Neural cell (in vitro differentiated cells): ENCODE measurements around the gene RALGAPB. TPM values are rescaled to one million over a fixed set of nuclear protein-coding genes. Genes with fewer than 3 reads are reported as not detected.

Source experiments
- H2AFZ ChIP-seq: fragments of 200-600, 300-800 bp; sonication (generic), shearing (Covaris generic); 2 replicates; pipeline ENCODE4 v1.6.0; 2014; ENCODE audit warnings: low read depth, mild to moderate bottlenecking, antibody characterized with exemption, low read length, moderate library complexity
- H3F3A ChIP-seq: fragments of 200-600 bp; shearing (Covaris generic); 2 replicates; pipeline ENCODE4 v1.6.1; 2016; ENCODE audit warnings: mild to moderate bottlenecking, moderate library complexity, mixed read lengths, antibody characterized with exemption, low read length; ENCODE audit not compliant: insufficient read depth, poor library complexity, severe bottlenecking
- H3K27ac ChIP-seq: fragments of 200-600, 300-800 bp; sonication (generic), shearing (Covaris generic); 2 replicates; pipeline ENCODE4 v1.5.1; 2014; ENCODE audit warnings: mild to moderate bottlenecking, low read length, moderate library complexity
- H3K27me3 ChIP-seq: fragments of 300-800, 200-600 bp; sonication (generic), shearing (Covaris generic); 2 replicates; pipeline ENCODE4 v1.6.0; 2014; ENCODE audit warnings: mild to moderate bottlenecking, low read depth, low read length, moderate library complexity; ENCODE audit not compliant: insufficient read depth
- H3K36me3 ChIP-seq: fragments of 300-800, 200-600 bp; sonication (generic), shearing (Covaris generic); 2 replicates; pipeline ENCODE4 v1.5.1; 2014; ENCODE audit warnings: mild to moderate bottlenecking, antibody characterized with exemption, low read length, moderate library complexity; ENCODE audit not compliant: insufficient read depth
- H3K4me2 ChIP-seq: fragments of 300-800, 200-600 bp; sonication (generic), shearing (Covaris generic); 2 replicates; pipeline ENCODE4 v1.6.0; 2014; ENCODE audit warnings: mild to moderate bottlenecking, low read length
- H3K4me3 ChIP-seq: fragments of 300-800, 200-600 bp; sonication (generic), shearing (Covaris generic); 2 replicates; pipeline ENCODE4 v1.5.1; 2014; ENCODE audit warnings: mild to moderate bottlenecking, low read length, moderate library complexity
- H3K79me2 ChIP-seq: fragments of 200-600 bp; shearing (Covaris generic); replicated peaks from 2 replicates; pipeline ENCODE4 v1.6.0; 2014; ENCODE audit warnings: mild to moderate bottlenecking, low read length, moderate library complexity; ENCODE audit not compliant: insufficient read depth
- H3K9ac ChIP-seq: fragments of 300-800, 200-600 bp; sonication (generic), shearing (Covaris generic); 2 replicates; pipeline ENCODE4 v1.6.1; 2016; ENCODE audit warnings: mild to moderate bottlenecking, low read length, mixed read lengths
- H3K9me2 ChIP-seq: fragments of 200-600 bp; shearing (Covaris generic); 2 replicates; pipeline ENCODE4 v1.6.1; 2016; ENCODE audit warnings: mild to moderate bottlenecking, low read length, mixed read lengths; ENCODE audit not compliant: insufficient read depth
- H3K9me3 ChIP-seq: fragments of 200-600, 300-800 bp; sonication (generic), shearing (Covaris generic); 2 replicates; pipeline ENCODE4 v1.6.1; 2016; ENCODE audit warnings: mild to moderate bottlenecking, mixed run types, low read length, moderate library complexity, mixed read lengths
- H4K20me1 ChIP-seq: fragments of 200-600 bp; shearing (Covaris generic); 2 replicates; pipeline ENCODE4 v1.6.1; 2016; ENCODE audit warnings: mild to moderate bottlenecking, mixed run types; ENCODE audit not compliant: insufficient read depth
- EP300 ChIP-seq: fragments of 450-650 bp; conservative IDR thresholded peaks from 2 replicates; pipeline ENCODE4 v1.6.1; 2014; ENCODE audit warnings: antibody characterized with exemption, mild to moderate bottlenecking, moderate library complexity; ENCODE audit not compliant: poor library complexity, severe bottlenecking
- EZH2 ChIP-seq: fragments of 200-600, 300-800 bp; shearing (Covaris generic), sonication (generic); IDR thresholded peaks from 2 replicates; pipeline ENCODE4 v1.6.1; 2014; ENCODE audit warnings: antibody characterized with exemption, low read length, borderline replicate concordance, mild to moderate bottlenecking; ENCODE audit not compliant: insufficient read depth, poor library complexity, severe bottlenecking
- MXI1 ChIP-seq: fragments of 450-650 bp; conservative IDR thresholded peaks from 2 replicates; pipeline ENCODE4 v1.6.1; 2014; ENCODE audit warnings: antibody characterized with exemption, mild to moderate bottlenecking; ENCODE audit not compliant: poor library complexity, severe bottlenecking
- POLR2AphosphoS5 ChIP-seq: IDR thresholded peaks from 2 replicates; pipeline ENCODE4 v1.6.1; 2012
- RAD21 ChIP-seq: fragments of 450-650 bp; conservative IDR thresholded peaks from 2 replicates; pipeline ENCODE4 v1.6.1; 2014; ENCODE audit warnings: antibody characterized with exemption, mild to moderate bottlenecking, moderate library complexity
- SMC3 ChIP-seq: fragments of 450-650 bp; conservative IDR thresholded peaks from 2 replicates; pipeline ENCODE4 v1.6.1; 2014; ENCODE audit warnings: antibody characterized with exemption, mild to moderate bottlenecking, moderate library complexity; ENCODE audit not compliant: poor library complexity
- TAF1 ChIP-seq: IDR thresholded peaks from 2 replicates; pipeline ENCODE4 v1.6.1; 2012; ENCODE audit warnings: low read depth
- polyA plus RNA-seq: library from polyadenylated mRNA; depleted of rRNA; stranded (reverse); fragments of >200 nt; gene quantifications from 2 replicates; pipeline ENCODE4 v1.2.3, GENCODE V29; 2014
- TF ChIP-seq, protein P1 (sequence below): IDR thresholded peaks from 2 replicates; pipeline ENCODE4 v1.6.1; 2012; ENCODE audit warnings: borderline replicate concordance
- TF ChIP-seq, protein P2 (sequence below): fragments of 450-650 bp; IDR thresholded peaks from 2 replicates; pipeline ENCODE4 v1.5.1; 2014; ENCODE audit warnings: antibody characterized with exemption, mild to moderate bottlenecking, moderate library complexity; ENCODE audit not compliant: poor library complexity, severe bottlenecking

RALGAPB gene
- polyA plus RNA-seq, 1 donor from 2014 or later = 30.0 TPM

DNA sequence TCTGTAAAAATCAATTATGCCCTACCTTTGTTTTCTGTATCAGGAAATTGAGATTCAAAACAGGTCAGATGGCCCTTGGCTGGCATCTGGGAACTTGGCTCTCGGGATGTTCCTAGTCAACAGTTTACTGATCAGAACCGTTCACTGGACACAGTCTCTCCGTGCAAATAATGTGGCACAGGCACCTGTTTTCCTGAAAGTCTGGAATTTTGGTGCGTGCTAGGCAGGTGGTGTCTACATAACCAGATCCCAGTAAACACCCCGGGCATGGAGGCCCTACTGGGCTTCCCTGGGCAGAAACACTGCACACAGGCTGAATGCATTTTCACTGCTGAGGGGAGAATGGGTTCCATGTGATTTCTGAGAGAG is 45.0 kb upstream of the RALGAPB start:
- Histone ChIP-seq H3K9ac (no peak overlapping the region), H3K9me2 (no peaks in the 10 kb centered on the region), H2AFZ (no peak overlapping the region), H3K4me2 (no peak overlapping the region), H3F3A (no peaks in the 10 kb centered on the region), H3K27me3 (no peaks in the 10 kb centered on the region), H3K79me2 (peaks cover 5% of the 10 kb centered on the region), H3K4me3 (no peak overlapping the region), H4K20me1 (no peaks in the 10 kb centered on the region), H3K9me3 (peaks cover 5% of the 10 kb centered on the region), H3K36me3 (peaks cover 11% of the 10 kb centered on the region), H3K27ac (no peak overlapping the region)
- TF ChIP-seq POLR2AphosphoS5 (no peak), RAD21 (no peak), SMC3 (no peak), EZH2 (no peak), TAF1 (no peak), EP300 (no peak), MXI1 (no peak)
- TF ChIP-seq, protein P1, sequence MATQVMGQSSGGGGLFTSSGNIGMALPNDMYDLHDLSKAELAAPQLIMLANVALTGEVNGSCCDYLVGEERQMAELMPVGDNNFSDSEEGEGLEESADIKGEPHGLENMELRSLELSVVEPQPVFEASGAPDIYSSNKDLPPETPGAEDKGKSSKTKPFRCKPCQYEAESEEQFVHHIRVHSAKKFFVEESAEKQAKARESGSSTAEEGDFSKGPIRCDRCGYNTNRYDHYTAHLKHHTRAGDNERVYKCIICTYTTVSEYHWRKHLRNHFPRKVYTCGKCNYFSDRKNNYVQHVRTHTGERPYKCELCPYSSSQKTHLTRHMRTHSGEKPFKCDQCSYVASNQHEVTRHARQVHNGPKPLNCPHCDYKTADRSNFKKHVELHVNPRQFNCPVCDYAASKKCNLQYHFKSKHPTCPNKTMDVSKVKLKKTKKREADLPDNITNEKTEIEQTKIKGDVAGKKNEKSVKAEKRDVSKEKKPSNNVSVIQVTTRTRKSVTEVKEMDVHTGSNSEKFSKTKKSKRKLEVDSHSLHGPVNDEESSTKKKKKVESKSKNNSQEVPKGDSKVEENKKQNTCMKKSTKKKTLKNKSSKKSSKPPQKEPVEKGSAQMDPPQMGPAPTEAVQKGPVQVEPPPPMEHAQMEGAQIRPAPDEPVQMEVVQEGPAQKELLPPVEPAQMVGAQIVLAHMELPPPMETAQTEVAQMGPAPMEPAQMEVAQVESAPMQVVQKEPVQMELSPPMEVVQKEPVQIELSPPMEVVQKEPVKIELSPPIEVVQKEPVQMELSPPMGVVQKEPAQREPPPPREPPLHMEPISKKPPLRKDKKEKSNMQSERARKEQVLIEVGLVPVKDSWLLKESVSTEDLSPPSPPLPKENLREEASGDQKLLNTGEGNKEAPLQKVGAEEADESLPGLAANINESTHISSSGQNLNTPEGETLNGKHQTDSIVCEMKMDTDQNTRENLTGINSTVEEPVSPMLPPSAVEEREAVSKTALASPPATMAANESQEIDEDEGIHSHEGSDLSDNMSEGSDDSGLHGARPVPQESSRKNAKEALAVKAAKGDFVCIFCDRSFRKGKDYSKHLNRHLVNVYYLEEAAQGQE = no peak
- TF ChIP-seq, protein P2, sequence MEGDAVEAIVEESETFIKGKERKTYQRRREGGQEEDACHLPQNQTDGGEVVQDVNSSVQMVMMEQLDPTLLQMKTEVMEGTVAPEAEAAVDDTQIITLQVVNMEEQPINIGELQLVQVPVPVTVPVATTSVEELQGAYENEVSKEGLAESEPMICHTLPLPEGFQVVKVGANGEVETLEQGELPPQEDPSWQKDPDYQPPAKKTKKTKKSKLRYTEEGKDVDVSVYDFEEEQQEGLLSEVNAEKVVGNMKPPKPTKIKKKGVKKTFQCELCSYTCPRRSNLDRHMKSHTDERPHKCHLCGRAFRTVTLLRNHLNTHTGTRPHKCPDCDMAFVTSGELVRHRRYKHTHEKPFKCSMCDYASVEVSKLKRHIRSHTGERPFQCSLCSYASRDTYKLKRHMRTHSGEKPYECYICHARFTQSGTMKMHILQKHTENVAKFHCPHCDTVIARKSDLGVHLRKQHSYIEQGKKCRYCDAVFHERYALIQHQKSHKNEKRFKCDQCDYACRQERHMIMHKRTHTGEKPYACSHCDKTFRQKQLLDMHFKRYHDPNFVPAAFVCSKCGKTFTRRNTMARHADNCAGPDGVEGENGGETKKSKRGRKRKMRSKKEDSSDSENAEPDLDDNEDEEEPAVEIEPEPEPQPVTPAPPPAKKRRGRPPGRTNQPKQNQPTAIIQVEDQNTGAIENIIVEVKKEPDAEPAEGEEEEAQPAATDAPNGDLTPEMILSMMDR = no peak

DNA sequence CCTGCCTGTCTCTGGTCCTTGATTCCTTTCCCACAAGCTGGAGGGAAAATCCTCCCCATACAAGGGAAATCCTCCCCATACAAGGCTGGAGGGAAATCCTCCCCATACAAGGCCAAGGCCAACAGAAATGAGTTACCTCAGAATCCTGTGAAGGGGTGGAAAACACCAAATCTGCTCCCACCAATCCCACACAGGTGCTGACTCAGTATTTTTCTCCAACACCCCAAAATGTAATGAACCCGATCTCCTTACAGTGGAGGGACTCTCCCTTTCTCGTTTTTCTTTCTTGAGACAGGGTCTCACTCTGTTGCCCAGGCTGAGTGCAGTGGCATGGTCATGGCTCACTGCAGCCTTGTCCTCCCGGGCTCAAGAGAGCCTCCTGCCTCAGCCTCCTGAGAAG is 43.8 kb upstream of the RALGAPB start:
- Histone ChIP-seq H3K27ac (no peak overlapping the region), H3F3A (no peaks in the 10 kb centered on the region), H3K9ac (no peak overlapping the region), H3K79me2 (peaks cover 13% of the 10 kb centered on the region), H3K36me3 (peaks cover 11% of the 10 kb centered on the region), H3K9me3 (peaks cover 5% of the 10 kb centered on the region), H3K27me3 (no peaks in the 10 kb centered on the region), H2AFZ (no peak overlapping the region), H3K4me2 (no peak overlapping the region), H3K9me2 (no peaks in the 10 kb centered on the region), H4K20me1 (no peaks in the 10 kb centered on the region), H3K4me3 (no peak overlapping the region)
- TF ChIP-seq, protein P1 = no peak
- TF ChIP-seq POLR2AphosphoS5 = no peak
- TF ChIP-seq TAF1 = no peak
- no peak for TF ChIP-seq EZH2
- TF ChIP-seq, protein P2 = no peak
- TF ChIP-seq EP300 = no peak
- TF ChIP-seq SMC3 = no peak
- TF ChIP-seq RAD21 = no peak
- TF ChIP-seq MXI1 = no peak
